Measurements from ENCODE around the gene NUDT3.
A peak's percentile ranks its signal among the peaks of the same experiment; 100 is the strongest.

Gene NUDT3

GRCh38 chr6:34352305-34352937, 40.0 kb downstream of the NUDT3 start:
- FAIRE-seq (no peak), DNase-seq (ENCODE audit: insufficient read length, low spot score) (no peak)
- no peak for TF ChIP-seq POLR2A (IDR thresholded peaks at IDR 0.05; ENCODE audit: low read depth, low read length)

- FAIRE-seq (no peak), DNase-seq (ENCODE audit: insufficient read length, low spot score) (no peak)
- TF ChIP-seq POLR2A (IDR thresholded peaks at IDR 0.05; ENCODE audit: low read depth, low read length): no peak
Measured at GRCh38 chr6:34350934-34351217, 41.6 kb downstream of the NUDT3 start.

- FAIRE-seq (no peak), DNase-seq (ENCODE audit: insufficient read length, low spot score) (no peak)
- TF ChIP-seq POLR2A (IDR thresholded peaks at IDR 0.05; ENCODE audit: low read depth, low read length): no peak
Measured at GRCh38 chr6:34350137-34350933, 42.1 kb downstream of the NUDT3 start.

GRCh38 chr6:34349211-34349610, 43.3 kb downstream of the NUDT3 start:
- FAIRE-seq (no peak), DNase-seq (ENCODE audit: insufficient read length, low spot score) (no peak)

GRCh38 chr6:34347303-34347702, 45.2 kb downstream of the NUDT3 start:
- TF ChIP-seq POLR2A (IDR thresholded peaks at IDR 0.05; ENCODE audit: low read depth, low read length): no peak
- FAIRE-seq (no peak), DNase-seq (ENCODE audit: insufficient read length, low spot score) (no peak)

More at GRCh38 chr6:34349211-34349610, 43.3 kb downstream of the NUDT3 start:
- TF ChIP-seq POLR2A (IDR thresholded peaks at IDR 0.05; ENCODE audit: low read depth, low read length): no peak

- DNase-seq (ENCODE audit: insufficient read length, low spot score) (no peak), FAIRE-seq (no peak)
- no peak for TF ChIP-seq POLR2A (IDR thresholded peaks at IDR 0.05; ENCODE audit: low read depth, low read length)
Measured at GRCh38 chr6:34346175-34347119, 46.0 kb downstream of the NUDT3 start.

GRCh38 chr6:34343806-34344205, 48.7 kb downstream of the NUDT3 start:
- FAIRE-seq (no peak), DNase-seq (ENCODE audit: insufficient read length, low spot score) (no peak)
- no peak for TF ChIP-seq POLR2A (IDR thresholded peaks at IDR 0.05; ENCODE audit: low read depth, low read length)

- no peak for DNase-seq (ENCODE audit: insufficient read length, low spot score)
- TF ChIP-seq POLR2A (IDR thresholded peaks at IDR 0.05; ENCODE audit: low read depth, low read length): no peak
- FAIRE-seq: no peak
Measured at GRCh38 chr6:34342247-34342646, 50.2 kb downstream of the NUDT3 start.

GRCh38 chr6:34341481-34341971, 50.9 kb downstream of the NUDT3 start:
- TF ChIP-seq POLR2A (IDR thresholded peaks at IDR 0.05; ENCODE audit: low read depth, low read length): no peak
- FAIRE-seq (peak; percentile 96), DNase-seq (ENCODE audit: insufficient read length, low spot score) (peak; percentile 21)

- no peak for TF ChIP-seq POLR2A (IDR thresholded peaks at IDR 0.05; ENCODE audit: low read depth, low read length)
- DNase-seq (ENCODE audit: insufficient read length, low spot score): no peak
- no peak for FAIRE-seq
Measured at GRCh38 chr6:34340906-34341480, 51.5 kb downstream of the NUDT3 start.

- no peak for TF ChIP-seq POLR2A (IDR thresholded peaks at IDR 0.05; ENCODE audit: low read depth, low read length)
- DNase-seq (ENCODE audit: insufficient read length, low spot score) (no peak), FAIRE-seq (no peak)
Measured at GRCh38 chr6:34340394-34340793, 52.1 kb downstream of the NUDT3 start.

GRCh38 chr6:34339971-34340370, 52.5 kb downstream of the NUDT3 start:
- DNase-seq (ENCODE audit: insufficient read length, low spot score) (no peak), FAIRE-seq (no peak)
- TF ChIP-seq POLR2A (IDR thresholded peaks at IDR 0.05; ENCODE audit: low read depth, low read length): no peak

- TF ChIP-seq POLR2A (IDR thresholded peaks at IDR 0.05; ENCODE audit: low read depth, low read length): no peak
- FAIRE-seq (no peak), DNase-seq (ENCODE audit: insufficient read length, low spot score) (no peak)
Measured at GRCh38 chr6:34339432-34339831, 53.0 kb downstream of the NUDT3 start.

GRCh38 chr6:34338811-34339210, 53.7 kb downstream of the NUDT3 start:
- DNase-seq (ENCODE audit: insufficient read length, low spot score): no peak
- no peak for FAIRE-seq
- TF ChIP-seq POLR2A (IDR thresholded peaks at IDR 0.05; ENCODE audit: low read depth, low read length): no peak
